HepG2 (cell line): ENCODE results near the gene AKT2. TPM values are rescaled to one million over a fixed set of nuclear protein-coding genes. Genes with fewer than 3 reads are reported as not detected.

Source experiments
- ATAC-seq: fragments of 200-7000 bp; cut with Tn5 transposase; 3 replicates; pipeline ENCODE4 v1.9.1; 2020; ENCODE audit warnings: mild to moderate bottlenecking, moderate library complexity
- Bru-seq: library from RNA; stranded (reverse); fragments of 400-500 nt; gene quantifications from one replicate; lab custom pipeline; 2021; lab: Mats Ljungman, UMichigan
- BruChase-seq, 2 experiments: library from RNA; stranded (reverse); fragments of 400-500 nt; gene quantifications; one replicate each; lab custom pipeline; 2021; lab: Mats Ljungman, UMichigan
- BruUV-seq: library from RNA; stranded (reverse); fragments of 400-500 nt; replicated peaks from 2 replicates; lab custom pipeline; 2021; lab: Mats Ljungman, UMichigan
- CTCF ChIA-PET: fragments of 300-600 bp; formaldehyde crosslinking; extraction: SDS; loops from one replicate; lab custom pipeline; 2021; ENCODE audit warnings: low total read pairs, inconsistent platforms, low intra/inter-chr PET ratio; lab: Yijun Ruan, JAX
- POLR2A ChIA-PET: fragments of 350-600 bp; sonication (Branson Sonifier 250); formaldehyde crosslinking; loops from one replicate; lab custom pipeline; 2020; ENCODE audit warnings: antibody characterized with exemption, inconsistent platforms; lab: Yijun Ruan, JAX
- DNase-seq: peaks from one replicate; pipeline ENCODE4 v3.0.0-alpha.2; 2015; ENCODE audit warnings: low spot score
- FAIRE-seq: peaks from 3 replicates; lab custom pipeline; 2011; peaks lifted over from hg19 to GRCh38; lab: Jason Lieb, UNC
- H2AFZ ChIP-seq: one replicate; pipeline ENCODE4 v1.6.1; 2011; ENCODE audit warnings: low read length, inconsistent platforms
- H3K27ac ChIP-seq: fragments of 300-600 bp; 3 replicates; pipeline ENCODE4 v1.8.0; 2011; ENCODE audit warnings: mixed run types, mild to moderate bottlenecking, mixed read lengths, low read length, inconsistent platforms; ENCODE audit not compliant: insufficient read depth; ENCODE audit errors: extremely low read length
- H3K27me3 ChIP-seq, 2 experiments: fragments of 200-600 bp in 1 of 2; 2 replicates in 1 of 2; 3 replicates in 1 of 2; pipeline versions ENCODE4 v1.6.0 to v1.8.0; 2011; ENCODE audit warnings: low read length in 2 of 2, mild to moderate bottlenecking in 2 of 2, moderate library complexity in 2 of 2, inconsistent platforms in 1 of 2; ENCODE audit not compliant: insufficient read depth in 2 of 2, control insufficient read depth in 1 of 2
- H3K36me3 ChIP-seq, 2 experiments: fragments of 200-600 bp in 1 of 2; replicated peaks in 1 of 2; 2 replicates in 1 of 2; 3 replicates in 1 of 2; pipeline versions ENCODE4 v1.5.1 to v1.8.0; 2011; ENCODE audit warnings: low read length in 2 of 2, inconsistent platforms in 1 of 2; ENCODE audit not compliant: insufficient read depth in 2 of 2, control insufficient read depth in 1 of 2
- H3K4me1 ChIP-seq: 2 replicates; pipeline ENCODE4 v1.5.1; 2012; ENCODE audit warnings: low read length, inconsistent platforms; ENCODE audit not compliant: insufficient read depth
- H3K4me2 ChIP-seq: 2 replicates; pipeline ENCODE4 v1.6.0; 2011; ENCODE audit warnings: low read depth, low read length, inconsistent platforms
- H3K4me3 ChIP-seq, 3 experiments: fragments of 200-600 bp in 1 of 3; sonication (generic), shearing (Covaris generic) in 1 of 3; replicated peaks in 1 of 3; 2 replicates each; pipeline ENCODE4 v1.5.1; 2011 to 2016; ENCODE audit warnings: low read length in 3 of 3, inconsistent platforms in 2 of 3, low read depth in 2 of 3, mild to moderate bottlenecking in 2 of 3, control low read depth in 1 of 3, mixed read lengths in 1 of 3; ENCODE audit not compliant: insufficient read depth in 1 of 3
- H3K79me2 ChIP-seq: one replicate; pipeline ENCODE4 v1.6.1; 2011; ENCODE audit warnings: low read length, inconsistent platforms; ENCODE audit not compliant: insufficient read depth
- H3K9ac ChIP-seq: 2 replicates; pipeline ENCODE4 v1.6.0; 2011; ENCODE audit warnings: mild to moderate bottlenecking, low read depth, low read length, inconsistent platforms; ENCODE audit not compliant: insufficient read depth
- H3K9me3 ChIP-seq: 2 replicates; pipeline ENCODE4 v1.5.1; 2012; ENCODE audit warnings: mild to moderate bottlenecking, low read length
- H4K20me1 ChIP-seq: 2 replicates; pipeline ENCODE4 v1.6.0; 2011; ENCODE audit warnings: inconsistent platforms, mild to moderate bottlenecking, low read length, moderate library complexity; ENCODE audit not compliant: insufficient read depth
- HOXA5 ChIP-seq: sonication (generic); formaldehyde crosslinking; IDR thresholded peaks from 2 replicates; pipeline ENCODE4 v1.4.0; 2020; ENCODE audit warnings: missing genetic modification reagents
- TARDBP ChIP-seq: sonication (generic); formaldehyde crosslinking; IDR thresholded peaks from 2 replicates; pipeline ENCODE4 v1.8.0; 2022; ENCODE audit warnings: mild to moderate bottlenecking, missing genetic modification reagents
- U2AF2 ChIP-seq: fragments of 200-400 bp; formaldehyde crosslinking; IDR thresholded peaks from 2 replicates; pipeline ENCODE4 v1.6.1; 2017; ENCODE audit warnings: low read depth, mild to moderate bottlenecking, low read length
- ZNF234 ChIP-seq: sonication (generic); formaldehyde crosslinking; conservative IDR thresholded peaks from 2 replicates; pipeline ENCODE4 v1.5.1; 2020; ENCODE audit warnings: mild to moderate bottlenecking, missing genetic modification reagents
- ZNF788 ChIP-seq: sonication (generic); formaldehyde crosslinking; IDR thresholded peaks from 2 replicates; pipeline ENCODE4 v1.5.0; 2020; ENCODE audit warnings: mild to moderate bottlenecking, missing genetic modification reagents, borderline replicate concordance
- whole genome bisulfite sequencing: methylation state at CpG from one replicate; pipeline ENCODE4 v1.1.6; 2017; ENCODE audit warnings: low lambda C conversion rate; 5-methylcytosine and 5-hydroxymethylcytosine counted together
- in situ Hi-C: cut with HindIII; loops from 2 replicates; pipeline ENCODE4 v1.10.0; 2017; ENCODE audit warnings: low pct_unique_long_range_greater_than_20kb; ENCODE audit not compliant: extremely low pct_ligation_motif_present
- intact Hi-C: fragments of 100-400 bp; cut with micrococcal nuclease; formaldehyde crosslinking; loops from one replicate; pipeline ENCODE4 v1.10.0; 2022; ENCODE audit not compliant: unreplicated experiment
- long read RNA-seq, 2 experiments: library from RNA in 1 of 2; library from polyadenylated mRNA in 1 of 2; stranded (forward) in 1 of 2; unstranded in 1 of 2; transcript quantifications; one replicate each; pipeline ENCODE4 v2.0.0, GENCODE V29; 2019 to 2022
- polyA minus RNA-seq, 3 experiments: library from RNA; depleted of rRNA, polyadenylated mRNA; stranded (reverse); fragments of >200 nt; gene quantifications; 2 replicates each; pipeline ENCODE4 v1.2.3, GENCODE V29; 2011; ENCODE audit warnings: low replicate concordance in 1 of 3
- polyA plus RNA-seq, 8 experiments: library from polyadenylated mRNA; depleted of rRNA in 3 of 8; stranded (reverse) in 7 of 8; unstranded in 1 of 8; fragments of >200 nt; fragmentation: Illumina TruSeq in 4 of 8; extraction: Trizol in 4 of 8; gene quantifications; 2 replicates each; pipeline versions ENCODE4 v1.2.1 to v1.2.3, GENCODE V29; 2011 to 2016; ENCODE audit warnings: low read depth in 4 of 8, missing spikeins in 1 of 8, mixed read lengths in 1 of 8; ENCODE audit not compliant: insufficient read depth in 1 of 8
- total RNA-seq, 5 experiments: library from RNA; depleted of rRNA; stranded (reverse); fragments of >200 nt; fragmentation: Illumina TruSeq; extraction: Trizol; gene quantifications; 2 replicates each; pipeline ENCODE4 v1.2.3, GENCODE V29; 2016; ENCODE audit warnings: low read depth in 1 of 5
- TF ChIP-seq, protein P1 (sequence below): sonication (generic); formaldehyde crosslinking; IDR thresholded peaks from 2 replicates; pipeline ENCODE4 v1.4.0; 2020; ENCODE audit warnings: missing genetic modification reagents
- TF ChIP-seq, protein P2 (sequence below): sonication (generic); formaldehyde crosslinking; IDR thresholded peaks from 2 replicates; pipeline ENCODE4 v1.4.0; 2020; ENCODE audit warnings: missing genetic modification reagents, borderline replicate concordance

AKT2 gene
- total RNA-seq (2016; rRNA removed; fragmentation: Illumina TruSeq; extraction: Trizol): 82.1 and 82.7 TPM in 2 replicates
- total RNA-seq (2016; cell fraction: cytosol; rRNA removed; fragmentation: Illumina TruSeq; extraction: Trizol; ENCODE audit: low read depth): 42.1 and 44.9 TPM in 2 replicates
- 70.8 and 81.6 TPM in 2 replicates for total RNA-seq (2016; cell fraction: insoluble cytoplasmic fraction; rRNA removed; fragmentation: Illumina TruSeq; extraction: Trizol)
- total RNA-seq (2016; cell fraction: membrane; rRNA removed; fragmentation: Illumina TruSeq; extraction: Trizol): 96.0 and 104 TPM in 2 replicates
- total RNA-seq (2016; cell fraction: nucleus; rRNA removed; fragmentation: Illumina TruSeq; extraction: Trizol): 55.8 and 67.9 TPM in 2 replicates
- polyA plus RNA-seq (2011; rRNA removed): 173 and 182 TPM in 2 replicates
- polyA plus RNA-seq (2011; cell fraction: cytosol; rRNA removed): 88.4 and 94.7 TPM in 2 replicates
- 432 and 533 TPM in 2 replicates for polyA plus RNA-seq (2011; cell fraction: nucleus; rRNA removed)
- polyA plus RNA-seq (2012): 72.7 and 74.6 TPM in 2 replicates
- polyA plus RNA-seq (2016; cell fraction: cytosol; fragmentation: Illumina TruSeq; extraction: Trizol; ENCODE audit: low read depth): 39.5 and 46.3 TPM in 2 replicates
- polyA plus RNA-seq (2016; cell fraction: insoluble cytoplasmic fraction; fragmentation: Illumina TruSeq; extraction: Trizol; ENCODE audit: low read depth): 92.6 and 106 TPM in 2 replicates
- polyA plus RNA-seq (2016; cell fraction: membrane; fragmentation: Illumina TruSeq; extraction: Trizol; ENCODE audit: low read depth): 95.0 and 114 TPM in 2 replicates
- 169 and 178 TPM in 2 replicates for polyA plus RNA-seq (2016; cell fraction: nucleus; fragmentation: Illumina TruSeq; extraction: Trizol; ENCODE audit: insufficient read depth, low read depth)
- polyA minus RNA-seq (2011; rRNA and poly(A)+ RNA removed; ENCODE audit: low replicate concordance): 115 and 187 TPM in 2 replicates
- polyA minus RNA-seq (2011; cell fraction: cytosol; rRNA and poly(A)+ RNA removed): 55.0 and 56.5 TPM in 2 replicates
- 77.1 and 89.5 TPM in 2 replicates for polyA minus RNA-seq (2011; cell fraction: nucleus; rRNA and poly(A)+ RNA removed)
- percentile 69 among the genes with signal in this experiment for Bru-seq, nascent RNA
- percentile 80 among the genes with signal in this experiment for BruChase-seq, experiment 1, labeled RNA remaining after a 6-hour chase
- BruChase-seq, experiment 2, labeled RNA remaining after a 2-hour chase: percentile 78 among the genes with signal in this experiment
- long read RNA-seq, experiment 1, full-length matches to known transcripts: 2 of 6 reads
- long read RNA-seq, experiment 1, partial matches to known transcripts: 0 of 6 reads
- long read RNA-seq, experiment 1, other reads (novel, unspliced or antisense): 4 of 6 reads
- long read RNA-seq, experiment 2, full-length matches to known transcripts: 39 of 199 reads
- long read RNA-seq, experiment 2, partial matches to known transcripts: 30 of 199 reads
- long read RNA-seq, experiment 2, other reads (novel, unspliced or antisense): 130 of 199 reads

DNA sequence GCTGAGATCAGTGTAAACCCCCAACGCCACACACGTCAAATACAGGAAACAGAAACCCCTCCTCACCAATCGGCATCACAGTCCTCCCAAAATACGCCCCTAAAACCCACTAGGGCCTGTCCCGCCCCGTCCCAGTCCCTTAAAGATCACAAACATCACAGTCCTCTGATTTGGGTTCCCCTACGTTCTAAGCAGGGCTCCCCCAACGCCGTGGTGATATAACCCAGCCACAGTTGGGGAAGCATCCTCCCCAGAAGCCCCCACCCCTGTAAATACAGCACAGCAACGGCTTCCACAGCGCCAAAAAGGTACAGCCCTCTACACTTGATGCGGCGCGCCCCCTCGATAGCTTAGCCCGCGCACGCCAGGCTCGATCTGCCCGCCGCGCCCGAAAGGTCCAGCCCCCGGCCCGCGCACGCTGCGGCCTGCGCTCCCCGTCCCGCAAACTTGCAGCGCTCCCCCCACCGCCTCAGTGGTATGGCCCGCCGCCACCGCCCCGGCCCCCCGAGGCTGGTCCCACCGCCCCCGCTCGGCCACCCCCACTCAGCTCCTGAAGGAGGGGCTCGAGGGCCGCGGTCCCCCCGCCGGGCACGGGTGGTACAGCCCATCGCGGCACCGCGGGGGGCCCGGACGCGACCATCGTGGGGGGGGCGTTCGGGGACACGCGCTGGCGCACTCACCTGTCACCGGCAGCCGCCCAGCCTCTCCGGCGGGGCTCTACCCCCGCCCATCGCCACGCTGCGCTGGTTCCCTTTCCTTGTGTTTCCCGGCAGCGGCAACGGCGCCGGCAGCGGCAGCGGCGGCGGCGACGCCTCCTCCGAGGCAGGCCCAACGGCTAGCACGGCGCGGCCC lies at the start of gene AKT2:
AKT2 (minus strand) TSS at position 845 of the 852 bp plus-strand sequence. CDS start 20,078 bp downstream, outside the sequence.
- Histone ChIP-seq H3K36me3 (peaks cover 5 to 7% of the 10 kb centered on the region in 2 experiments; a peak in 3 of 5 replicates), H2AFZ (peak within 1 kb of the TSS; percentile 57), H3K4me2 (peak within 1 kb of the TSS; percentile 87), H4K20me1 (peaks cover 25% of the 10 kb centered on the region), H3K9me3 (no peaks in the 10 kb centered on the region), H3K9ac (peak within 1 kb of the TSS; percentile 97), H3K79me2 (peaks cover 49% of the 10 kb centered on the region), H3K4me1 (peaks cover 57% of the 10 kb centered on the region), H3K4me3 (peak within 1 kb of the TSS; percentile 85 to 94 (median 94)), H3K27ac (peak within 1 kb of the TSS; percentile 90), H3K27me3 (no peaks in the 10 kb centered on the region; a peak in 1 of 5 replicates)
- FAIRE-seq: no peak
- 1% methylated on average over 10 of the region's 84 CpGs for WGBS
- in situ Hi-C loops: loop anchor here (5.0 kb wide), 1 partner anchor 37 kb away; no protein-coding TSS in a partner anchor
- POLR2A ChIA-PET: interaction anchor here (0.6 to 4.8 kb wide), 4 partner anchors 53 to 181 kb away, joined by 3 to 25 read pairs (median 4); partner anchors contain the start of genes BLVRB, C19orf47 and PLD3
- no TSS peak for BruUV-seq
- intact Hi-C loops: no loop called here
- ATAC-seq: peak; percentile 45
- DNase-seq: no peak
- CTCF ChIA-PET: no interaction called here
- peak; percentile 69; the same call in 1 of the 2 replicates for TF ChIP-seq ZNF788 (CRISPR knock-in tag)
- TF ChIP-seq, protein P1, sequence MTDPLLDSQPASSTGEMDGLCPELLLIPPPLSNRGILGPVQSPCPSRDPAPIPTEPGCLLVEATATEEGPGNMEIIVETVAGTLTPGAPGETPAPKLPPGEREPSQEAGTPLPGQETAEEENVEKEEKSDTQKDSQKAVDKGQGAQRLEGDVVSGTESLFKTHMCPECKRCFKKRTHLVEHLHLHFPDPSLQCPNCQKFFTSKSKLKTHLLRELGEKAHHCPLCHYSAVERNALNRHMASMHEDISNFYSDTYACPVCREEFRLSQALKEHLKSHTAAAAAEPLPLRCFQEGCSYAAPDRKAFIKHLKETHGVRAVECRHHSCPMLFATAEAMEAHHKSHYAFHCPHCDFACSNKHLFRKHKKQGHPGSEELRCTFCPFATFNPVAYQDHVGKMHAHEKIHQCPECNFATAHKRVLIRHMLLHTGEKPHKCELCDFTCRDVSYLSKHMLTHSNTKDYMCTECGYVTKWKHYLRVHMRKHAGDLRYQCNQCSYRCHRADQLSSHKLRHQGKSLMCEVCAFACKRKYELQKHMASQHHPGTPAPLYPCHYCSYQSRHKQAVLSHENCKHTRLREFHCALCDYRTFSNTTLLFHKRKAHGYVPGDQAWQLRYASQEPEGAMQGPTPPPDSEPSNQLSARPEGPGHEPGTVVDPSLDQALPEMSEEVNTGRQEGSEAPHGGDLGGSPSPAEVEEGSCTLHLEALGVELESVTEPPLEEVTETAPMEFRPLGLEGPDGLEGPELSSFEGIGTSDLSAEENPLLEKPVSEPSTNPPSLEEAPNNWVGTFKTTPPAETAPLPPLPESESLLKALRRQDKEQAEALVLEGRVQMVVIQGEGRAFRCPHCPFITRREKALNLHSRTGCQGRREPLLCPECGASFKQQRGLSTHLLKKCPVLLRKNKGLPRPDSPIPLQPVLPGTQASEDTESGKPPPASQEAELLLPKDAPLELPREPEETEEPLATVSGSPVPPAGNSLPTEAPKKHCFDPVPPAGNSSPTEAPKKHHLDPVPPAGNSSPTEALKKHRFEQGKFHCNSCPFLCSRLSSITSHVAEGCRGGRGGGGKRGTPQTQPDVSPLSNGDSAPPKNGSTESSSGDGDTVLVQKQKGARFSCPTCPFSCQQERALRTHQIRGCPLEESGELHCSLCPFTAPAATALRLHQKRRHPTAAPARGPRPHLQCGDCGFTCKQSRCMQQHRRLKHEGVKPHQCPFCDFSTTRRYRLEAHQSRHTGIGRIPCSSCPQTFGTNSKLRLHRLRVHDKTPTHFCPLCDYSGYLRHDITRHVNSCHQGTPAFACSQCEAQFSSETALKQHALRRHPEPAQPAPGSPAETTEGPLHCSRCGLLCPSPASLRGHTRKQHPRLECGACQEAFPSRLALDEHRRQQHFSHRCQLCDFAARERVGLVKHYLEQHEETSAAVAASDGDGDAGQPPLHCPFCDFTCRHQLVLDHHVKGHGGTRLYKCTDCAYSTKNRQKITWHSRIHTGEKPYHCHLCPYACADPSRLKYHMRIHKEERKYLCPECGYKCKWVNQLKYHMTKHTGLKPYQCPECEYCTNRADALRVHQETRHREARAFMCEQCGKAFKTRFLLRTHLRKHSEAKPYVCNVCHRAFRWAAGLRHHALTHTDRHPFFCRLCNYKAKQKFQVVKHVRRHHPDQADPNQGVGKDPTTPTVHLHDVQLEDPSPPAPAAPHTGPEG (CRISPR knock-in tag): 0 out of 2 replicates have a peak, but pooled peaks have one; percentile 35
- no peak for TF ChIP-seq U2AF2
- TF ChIP-seq, protein P2, sequence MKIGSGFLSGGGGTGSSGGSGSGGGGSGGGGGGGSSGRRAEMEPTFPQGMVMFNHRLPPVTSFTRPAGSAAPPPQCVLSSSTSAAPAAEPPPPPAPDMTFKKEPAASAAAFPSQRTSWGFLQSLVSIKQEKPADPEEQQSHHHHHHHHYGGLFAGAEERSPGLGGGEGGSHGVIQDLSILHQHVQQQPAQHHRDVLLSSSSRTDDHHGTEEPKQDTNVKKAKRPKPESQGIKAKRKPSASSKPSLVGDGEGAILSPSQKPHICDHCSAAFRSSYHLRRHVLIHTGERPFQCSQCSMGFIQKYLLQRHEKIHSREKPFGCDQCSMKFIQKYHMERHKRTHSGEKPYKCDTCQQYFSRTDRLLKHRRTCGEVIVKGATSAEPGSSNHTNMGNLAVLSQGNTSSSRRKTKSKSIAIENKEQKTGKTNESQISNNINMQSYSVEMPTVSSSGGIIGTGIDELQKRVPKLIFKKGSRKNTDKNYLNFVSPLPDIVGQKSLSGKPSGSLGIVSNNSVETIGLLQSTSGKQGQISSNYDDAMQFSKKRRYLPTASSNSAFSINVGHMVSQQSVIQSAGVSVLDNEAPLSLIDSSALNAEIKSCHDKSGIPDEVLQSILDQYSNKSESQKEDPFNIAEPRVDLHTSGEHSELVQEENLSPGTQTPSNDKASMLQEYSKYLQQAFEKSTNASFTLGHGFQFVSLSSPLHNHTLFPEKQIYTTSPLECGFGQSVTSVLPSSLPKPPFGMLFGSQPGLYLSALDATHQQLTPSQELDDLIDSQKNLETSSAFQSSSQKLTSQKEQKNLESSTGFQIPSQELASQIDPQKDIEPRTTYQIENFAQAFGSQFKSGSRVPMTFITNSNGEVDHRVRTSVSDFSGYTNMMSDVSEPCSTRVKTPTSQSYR (CRISPR knock-in tag): peak; percentile 57; the same call in 1 of the 2 replicates
- 0 out of 2 replicates have a peak, but pooled peaks have one; percentile 42 for TF ChIP-seq ZNF234 (CRISPR knock-in tag)
- TF ChIP-seq HOXA5 (CRISPR knock-in tag): no peak
- peak; percentile 85 for TF ChIP-seq TARDBP (CRISPR knock-in tag)
